HG03045 (cell line): Measurements from ENCODE around the gene SQOR.

Experiments
- ATAC-seq: cut with Tn5 transposase; IDR thresholded peaks from one replicate; pipeline ENCODE4 v1.9.1; 2021; ENCODE audit warnings: mild to moderate bottlenecking, moderate library complexity; ENCODE audit not compliant: unreplicated experiment

SQOR gene

GRCh38 chr15:45634432-45635190 lies at the start of gene SQOR:
TSS of gene SQOR (plus strand) at chr15:45635029. CDS start at chr15:45658924, 23,895 bp downstream.
- peak; percentile 78 for ATAC-seq

- ATAC-seq, result no peak
Measured at GRCh38 chr15:45585069-45585791, 49.6 kb upstream of the SQOR start.

- no peak for ATAC-seq
Measured at GRCh38 chr15:45586125-45586524, 48.7 kb upstream of the SQOR start.

GRCh38 chr15:45586601-45587094 lies 48.2 kb upstream of the SQOR start:
- ATAC-seq, result no peak

GRCh38 chr15:45587095-45587862 lies 47.5 kb upstream of the SQOR start, which contains the start of gene BLOC1S6:
TSS of gene BLOC1S6 (plus strand) at chr15:45587379. CDS start at chr15:45587444, 65 bp downstream.
- ATAC-seq, result peak; percentile 82

- no peak for ATAC-seq
Measured at GRCh38 chr15:45587863-45588170, 47.0 kb upstream of the SQOR start.

GRCh38 chr15:45588219-45588875 lies 46.5 kb upstream of the SQOR start:
- ATAC-seq, result no peak

GRCh38 chr15:45589256-45589655 lies 45.6 kb upstream of the SQOR start:
- no peak for ATAC-seq

GRCh38 chr15:45594319-45594718 lies 40.5 kb upstream of the SQOR start:
- ATAC-seq, result no peak

- ATAC-seq, result no peak
Measured at GRCh38 chr15:45594835-45595530, 39.8 kb upstream of the SQOR start.

- ATAC-seq, result no peak
Measured at GRCh38 chr15:45603881-45604280, 30.9 kb upstream of the SQOR start.

- no peak for ATAC-seq
Measured at GRCh38 chr15:45604326-45604725, 30.5 kb upstream of the SQOR start.

GRCh38 chr15:45606413-45606812 lies 28.4 kb upstream of the SQOR start:
- ATAC-seq, result no peak

GRCh38 chr15:45606841-45607240 lies 28.0 kb upstream of the SQOR start:
- ATAC-seq, result no peak

- ATAC-seq, result no peak
Measured at GRCh38 chr15:45611305-45611704, 23.5 kb upstream of the SQOR start.

- ATAC-seq, result no peak
Measured at GRCh38 chr15:45612790-45613415, 21.9 kb upstream of the SQOR start.

- no peak for ATAC-seq
Measured at GRCh38 chr15:45616901-45617323, 17.9 kb upstream of the SQOR start.

GRCh38 chr15:45618813-45619212 lies 16.0 kb upstream of the SQOR start:
- no peak for ATAC-seq

- ATAC-seq, result no peak
Measured at GRCh38 chr15:45628136-45628535, 6.7 kb upstream of the SQOR start.
